ENCODE data around the gene LIG1.

Gene LIG1

GRCh38 chr19:48203794-48204628 is 33.9 kb upstream of the LIG1 start:
- no peak for TF ChIP-seq CTCF (conservative IDR thresholded peaks at IDR 0.05; ENCODE audit: low read depth)
- peak; percentile 91 for DNase-seq (ENCODE audit: low spot score)
- H3K27ac ChIP-seq = peak overlapping the region; percentile 80
- POLR2A ChIA-PET (ENCODE audit: low non-redundant PET) = interaction anchor here (0.5 to 1.1 kb wide), 2 partner anchors 31 to 289 kb away, joined by 3 to 6 read pairs; no protein-coding TSS in a partner anchor
- CTCF ChIA-PET = interaction anchor here (0.6 kb wide), 1 partner anchor 18 kb away, joined by 3 read pairs; no protein-coding TSS in a partner anchor

- ChIA-PET POLR2A (ENCODE audit: low non-redundant PET) (interaction anchor here (0.5 to 1.1 kb wide), 2 partner anchors 32 to 290 kb away, joined by 3 to 6 read pairs; no protein-coding TSS in a partner anchor), CTCF (interaction anchor here (1.4 kb wide), 1 partner anchor 9 kb away, joined by 3 read pairs; no protein-coding TSS in a partner anchor)
- DNase-seq (ENCODE audit: low spot score) = no peak
- H3K27ac ChIP-seq = peak overlapping the region; percentile 80
- TF ChIP-seq CTCF (conservative IDR thresholded peaks at IDR 0.05; ENCODE audit: low read depth) = no peak
Measured at GRCh38 chr19:48203222-48203793, 33.2 kb upstream of the LIG1 start.

GRCh38 chr19:48196933-48197665 is 27.0 kb upstream of the LIG1 start:
- no peak for DNase-seq (ENCODE audit: low spot score)
- H3K27ac ChIP-seq = peak overlapping the region; percentile 11; the same call in 1 of the 2 replicates
- ChIA-PET POLR2A (ENCODE audit: low non-redundant PET) (interaction anchor here (0.6 kb wide), 1 partner anchor 12 kb away, joined by 4 read pairs; no protein-coding TSS in a partner anchor), CTCF (no interaction called here)
- no peak for TF ChIP-seq CTCF (conservative IDR thresholded peaks at IDR 0.05; ENCODE audit: low read depth)

GRCh38 chr19:48196321-48196763 is 26.2 kb upstream of the LIG1 start:
- CTCF ChIA-PET = no interaction called here
- POLR2A ChIA-PET (ENCODE audit: low non-redundant PET) = interaction anchor here (0.6 kb wide), 1 partner anchor 13 kb away, joined by 4 read pairs; no protein-coding TSS in a partner anchor

GRCh38 chr19:48194844-48195830 is 25.0 kb upstream of the LIG1 start:
- H3K27ac ChIP-seq = no peak overlapping the region
- DNase-seq (ENCODE audit: low spot score) = no peak
- ChIA-PET CTCF (interaction anchor here (1.5 kb wide), 1 partner anchor 8 kb away, joined by 3 read pairs; no protein-coding TSS in a partner anchor), POLR2A (ENCODE audit: low non-redundant PET) (no interaction called here)
- no peak for TF ChIP-seq CTCF (conservative IDR thresholded peaks at IDR 0.05; ENCODE audit: low read depth)

More at GRCh38 chr19:48196321-48196763, 26.2 kb upstream of the LIG1 start:
- peak overlapping the region; percentile 11; the same call in 1 of the 2 replicates for H3K27ac ChIP-seq
- no peak for TF ChIP-seq CTCF (conservative IDR thresholded peaks at IDR 0.05; ENCODE audit: low read depth)
- no peak for DNase-seq (ENCODE audit: low spot score)
